ENCODE results near the gene POLR1B. TPM values are rescaled to one million over a fixed set of nuclear protein-coding genes. Genes with fewer than 3 reads are reported as not detected.
"Not testable (repeated sequence)": the region's sequence is repeated elsewhere in the genome, so short reads cannot be mapped to it uniquely, and the experiment has no call there.

Gene POLR1B
- total RNA-seq, 1 donor from 2014 or later, result 26.8 TPM

DNA sequence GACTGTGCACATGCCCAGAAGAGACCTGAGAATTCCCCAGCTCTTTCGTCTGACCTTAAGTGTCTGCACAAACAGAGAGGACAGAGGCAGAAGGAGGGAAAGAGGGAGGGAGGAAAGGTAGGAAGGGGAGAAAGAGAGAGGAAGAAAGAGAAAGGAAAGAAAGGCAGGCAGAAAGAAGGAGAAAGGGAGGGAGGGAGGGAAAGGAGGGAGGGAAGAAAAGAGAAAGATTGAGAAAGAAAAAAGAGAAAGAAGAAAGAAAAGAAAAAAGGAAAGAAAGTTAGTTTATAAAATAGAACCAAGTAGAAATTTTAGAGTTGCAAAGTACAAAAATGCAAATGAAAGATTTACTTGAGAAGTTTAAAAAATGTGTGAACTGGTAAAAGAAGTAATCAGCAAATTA lies 7.4 kb upstream of the POLR1B start:
- Histone ChIP-seq H3K27ac (ENCODE audit: low read depth, low read length) (no peak overlapping the region), H3K9me3 (ENCODE audit: insufficient read depth, low read depth, low read length) (no peaks in the 10 kb centered on the region), H3K4me3 (ENCODE audit: insufficient read depth, low read depth, low read length) (no peak overlapping the region), H2AFZ (ENCODE audit: low read depth, low read length) (no peak overlapping the region), H3K36me3 (ENCODE audit: insufficient read depth, low read length) (peaks cover 19% of the 10 kb centered on the region), H4K20me1 (ENCODE audit: insufficient read depth, low read length) (no peaks in the 10 kb centered on the region), H3K4me2 (ENCODE audit: low read length) (no peak overlapping the region), H3K27me3 (ENCODE audit: insufficient read depth, low read length) (no peaks in the 10 kb centered on the region), H3K4me1 (ENCODE audit: insufficient read depth, low read length) (no peaks in the 10 kb centered on the region), H3K9ac (ENCODE audit: low read length) (no peak overlapping the region), H3K79me2 (ENCODE audit: insufficient read depth, low read length) (no peaks in the 10 kb centered on the region)
- no peak overlapping the region for H3K4me3 Mint-ChIP-seq (ENCODE audit: unreplicated experiment)
- TF ChIP-seq, protein P1, sequence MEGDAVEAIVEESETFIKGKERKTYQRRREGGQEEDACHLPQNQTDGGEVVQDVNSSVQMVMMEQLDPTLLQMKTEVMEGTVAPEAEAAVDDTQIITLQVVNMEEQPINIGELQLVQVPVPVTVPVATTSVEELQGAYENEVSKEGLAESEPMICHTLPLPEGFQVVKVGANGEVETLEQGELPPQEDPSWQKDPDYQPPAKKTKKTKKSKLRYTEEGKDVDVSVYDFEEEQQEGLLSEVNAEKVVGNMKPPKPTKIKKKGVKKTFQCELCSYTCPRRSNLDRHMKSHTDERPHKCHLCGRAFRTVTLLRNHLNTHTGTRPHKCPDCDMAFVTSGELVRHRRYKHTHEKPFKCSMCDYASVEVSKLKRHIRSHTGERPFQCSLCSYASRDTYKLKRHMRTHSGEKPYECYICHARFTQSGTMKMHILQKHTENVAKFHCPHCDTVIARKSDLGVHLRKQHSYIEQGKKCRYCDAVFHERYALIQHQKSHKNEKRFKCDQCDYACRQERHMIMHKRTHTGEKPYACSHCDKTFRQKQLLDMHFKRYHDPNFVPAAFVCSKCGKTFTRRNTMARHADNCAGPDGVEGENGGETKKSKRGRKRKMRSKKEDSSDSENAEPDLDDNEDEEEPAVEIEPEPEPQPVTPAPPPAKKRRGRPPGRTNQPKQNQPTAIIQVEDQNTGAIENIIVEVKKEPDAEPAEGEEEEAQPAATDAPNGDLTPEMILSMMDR (IDR thresholded peaks at IDR 0.05; ENCODE audit: insufficient read depth, low read depth, low read length), result no peak
- TF ChIP-seq EZH2 (IDR thresholded peaks at IDR 0.05; ENCODE audit: insufficient read depth, low read length), result no peak
- no peaks in the 10 kb centered on the region for H3K4me1 Mint-ChIP-seq (ENCODE audit: low read depth, unreplicated experiment)
- no peak for DNase-seq (ENCODE audit: low read depth)
- H3K36me3 Mint-ChIP-seq (ENCODE audit: low read depth, unreplicated experiment), result peaks cover 6% of the 10 kb centered on the region
- FAIRE-seq, result no peak
- H3K9me3 Mint-ChIP-seq (ENCODE audit: unreplicated experiment), result peaks cover 3% of the 10 kb centered on the region
- H3K27ac Mint-ChIP-seq (ENCODE audit: unreplicated experiment), result no peak overlapping the region
- no peaks in the 10 kb centered on the region for H3K27me3 Mint-ChIP-seq (ENCODE audit: low read depth, unreplicated experiment)

DNA sequence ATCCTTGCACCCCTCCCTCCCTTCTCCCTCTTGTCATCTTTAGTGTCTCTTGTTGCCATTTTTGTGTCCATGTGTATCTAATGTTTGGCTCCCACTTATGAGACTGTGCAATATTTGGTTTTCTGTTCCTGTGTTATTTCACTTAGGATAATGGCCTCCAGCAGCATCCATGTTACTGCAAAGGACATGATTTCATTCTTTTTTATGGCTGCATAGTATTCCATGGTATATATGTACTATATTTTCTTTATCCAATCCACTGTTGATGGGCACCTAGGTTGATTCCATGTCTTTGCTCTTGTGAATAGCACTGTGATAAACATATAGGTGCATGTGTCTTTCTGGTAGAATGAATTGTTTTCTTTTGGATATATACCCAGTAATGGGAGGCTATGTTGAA lies 5.6 kb upstream of the POLR1B start:
- not testable (repeated sequence) for H3K4me1 Mint-ChIP-seq (ENCODE audit: low read depth, unreplicated experiment); H3K27ac ChIP-seq (ENCODE audit: low read depth, low read length); H3K9ac ChIP-seq (ENCODE audit: low read length); H4K20me1 ChIP-seq (ENCODE audit: insufficient read depth, low read length); H3K36me3 Mint-ChIP-seq (ENCODE audit: low read depth, unreplicated experiment); H2AFZ ChIP-seq (ENCODE audit: low read depth, low read length); H3K36me3 ChIP-seq (ENCODE audit: insufficient read depth, low read length); FAIRE-seq; DNase-seq (ENCODE audit: low read depth); H3K27me3 ChIP-seq (ENCODE audit: insufficient read depth, low read length); H3K9me3 ChIP-seq (ENCODE audit: insufficient read depth, low read depth, low read length); H3K79me2 ChIP-seq (ENCODE audit: insufficient read depth, low read length); H3K27me3 Mint-ChIP-seq (ENCODE audit: low read depth, unreplicated experiment); H3K9me3 Mint-ChIP-seq (ENCODE audit: unreplicated experiment); H3K4me3 Mint-ChIP-seq (ENCODE audit: unreplicated experiment); H3K4me2 ChIP-seq (ENCODE audit: low read length); H3K4me1 ChIP-seq (ENCODE audit: insufficient read depth, low read length); H3K27ac Mint-ChIP-seq (ENCODE audit: unreplicated experiment); H3K4me3 ChIP-seq (ENCODE audit: insufficient read depth, low read depth, low read length)

DNA sequence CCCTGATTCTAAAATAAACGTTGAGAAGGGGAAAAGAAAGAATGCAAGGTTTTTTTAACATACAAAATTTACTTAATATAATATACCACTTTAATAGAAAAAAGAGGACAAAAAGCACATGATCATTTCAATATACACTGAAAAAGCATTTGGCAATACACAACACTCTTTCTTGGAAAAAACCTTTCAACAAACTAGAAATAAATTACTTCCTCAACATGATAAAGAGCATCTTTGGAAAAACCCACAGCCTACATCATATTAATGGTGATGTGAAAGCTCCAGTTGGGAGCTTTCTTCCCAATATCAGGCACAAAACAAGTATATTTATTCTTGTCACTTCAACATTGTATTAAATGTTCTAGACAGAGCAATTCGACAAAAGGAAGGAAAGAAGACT lies 3.0 kb upstream of the POLR1B start:
- no peak overlapping the region for H2AFZ ChIP-seq (ENCODE audit: low read depth, low read length)
- H3K4me1 Mint-ChIP-seq (ENCODE audit: low read depth, unreplicated experiment), result peaks cover 1% of the 10 kb centered on the region
- H3K4me3 Mint-ChIP-seq (ENCODE audit: unreplicated experiment), result no peak overlapping the region
- no peaks in the 10 kb centered on the region for H3K27me3 Mint-ChIP-seq (ENCODE audit: low read depth, unreplicated experiment)
- H4K20me1 ChIP-seq (ENCODE audit: insufficient read depth, low read length), result peaks cover 10% of the 10 kb centered on the region
- H3K9ac ChIP-seq (ENCODE audit: low read length), result no peak overlapping the region
- H3K9me3 ChIP-seq (ENCODE audit: insufficient read depth, low read depth, low read length), result no peaks in the 10 kb centered on the region
- no peak overlapping the region for H3K27ac ChIP-seq (ENCODE audit: low read depth, low read length)
- peaks cover 4% of the 10 kb centered on the region for H3K4me1 ChIP-seq (ENCODE audit: insufficient read depth, low read length)
- H3K36me3 ChIP-seq (ENCODE audit: insufficient read depth, low read length), result no peaks in the 10 kb centered on the region
- no peak for FAIRE-seq
- no peak for DNase-seq (ENCODE audit: low read depth)
- H3K27me3 ChIP-seq (ENCODE audit: insufficient read depth, low read length), result no peaks in the 10 kb centered on the region
- H3K4me2 ChIP-seq (ENCODE audit: low read length), result no peak overlapping the region
- H3K4me3 ChIP-seq (ENCODE audit: insufficient read depth, low read depth, low read length), result no peak overlapping the region
- no peaks in the 10 kb centered on the region for H3K36me3 Mint-ChIP-seq (ENCODE audit: low read depth, unreplicated experiment)
- peaks cover 21% of the 10 kb centered on the region for H3K79me2 ChIP-seq (ENCODE audit: insufficient read depth, low read length)
- no peak overlapping the region for H3K27ac Mint-ChIP-seq (ENCODE audit: unreplicated experiment)
- peaks cover 3% of the 10 kb centered on the region for H3K9me3 Mint-ChIP-seq (ENCODE audit: unreplicated experiment)
- TF ChIP-seq, protein P1 (IDR thresholded peaks at IDR 0.05; ENCODE audit: insufficient read depth, low read depth, low read length), result no peak

Data from astrocyte (in vitro differentiated cells and primary cell).